Measurements from ENCODE around the gene NAALADL1. TPM values are rescaled to one million over a fixed set of nuclear protein-coding genes. Genes with fewer than 3 reads are reported as not detected.

NAALADL1 gene
- total and polyA plus RNA-seq, 9 of the 15 experiments (the other 6 are each of a cell fraction or from before 2014, with no cell fraction given) = 0.06 to 0.72 (median 0.22) TPM; not detected in 4

GRCh38 chr11:65040847-65041622 is 17.3 kb downstream of the NAALADL1 start, which contains the start of gene SAC3D1 (continued):
- no peak for TF ChIP-seq NR2F6 (CRISPR knock-in tag; IDR thresholded peaks at IDR 0.05)
- no peak for TF ChIP-seq ZNF512 (tag; IDR thresholded peaks at IDR 0.05)
- no peak for TF ChIP-seq IRF1 (CRISPR knock-in tag; IDR thresholded peaks at IDR 0.05; ENCODE audit: borderline replicate concordance)
- no peak for TF ChIP-seq ZNF23 (CRISPR knock-in tag; IDR thresholded peaks at IDR 0.05)
- TF ChIP-seq ID3 (CRISPR knock-in tag; IDR thresholded peaks at IDR 0.05) = no peak
- no peak; the same call in 1 of the 2 replicates for TF ChIP-seq ID3 (tag; IDR thresholded peaks at IDR 0.05)
- TF ChIP-seq ZNF324 (CRISPR knock-in tag; IDR thresholded peaks at IDR 0.05) = no peak
- TF ChIP-seq POLR3G (IDR thresholded peaks at IDR 0.05; ENCODE audit: extremely low read depth, insufficient read length, insufficient replicate concordance) = no peak
- TF ChIP-seq RUNX1 (IDR thresholded peaks at IDR 0.05; ENCODE audit: low read depth) = no peak
- no peak for TF ChIP-seq KLF1 (tag; IDR thresholded peaks at IDR 0.05)
- no peak for TF ChIP-seq GTF2A2 (tag; IDR thresholded peaks at IDR 0.05)
- peak; percentile 78 for TF ChIP-seq L3MBTL2 (IDR thresholded peaks at IDR 0.05)
- TF ChIP-seq SP2 (IDR thresholded peaks at IDR 0.05; ENCODE audit: extremely low read depth, low read depth, low read length, poor library complexity, severe bottlenecking) = no peak
- no peak for TF ChIP-seq SIRT6 (IDR thresholded peaks at IDR 0.05; ENCODE audit: low read depth, low read length)
- no peak for TF ChIP-seq PTRF (tag; IDR thresholded peaks at IDR 0.05)
- no peak for TF ChIP-seq NFE2L1 (tag; IDR thresholded peaks at IDR 0.05; ENCODE audit: borderline replicate concordance, low read depth)
- no peak for TF ChIP-seq ZBTB12 (CRISPR knock-in tag; IDR thresholded peaks at IDR 0.05)
- TF ChIP-seq SMAD1 (IDR thresholded peaks at IDR 0.05; ENCODE audit: low read depth, low read length, partially characterized antibody) = no peak
- no peak for TF ChIP-seq CLOCK (CRISPR knock-in tag; IDR thresholded peaks at IDR 0.05; ENCODE audit: borderline replicate concordance)
- no peak for TF ChIP-seq SLC30A9 (CRISPR knock-in tag; IDR thresholded peaks at IDR 0.05)
- TF ChIP-seq ZNF3 (CRISPR knock-in tag; IDR thresholded peaks at IDR 0.05) = no peak
- no peak for TF ChIP-seq HMGN3 (IDR thresholded peaks at IDR 0.05; ENCODE audit: borderline replicate concordance, extremely low read depth, insufficient read length, low read depth, low read length)

Data from K562 (cell line).